GM12865 (cell line): Measurements from ENCODE around the gene OSBPL10.
A peak's percentile ranks its signal among the peaks of the same experiment; 100 is the strongest.

Experiments
- DNase-seq: peaks from one replicate; pipeline ENCODE4 v3.0.0; 2010; ENCODE audit warnings: low read depth
- H3K4me3 ChIP-seq: 2 replicates; pipeline ENCODE4 v1.5.1; 2011; ENCODE audit warnings: mild to moderate bottlenecking, low read depth, low read length, control low read depth
- TF ChIP-seq, protein P1 (sequence below): IDR thresholded peaks from 2 replicates; pipeline ENCODE4 v1.5.1; 2011; ENCODE audit warnings: low read length, control low read depth, low read depth, inconsistent platforms; ENCODE audit not compliant: insufficient read depth; ENCODE audit errors: missing control alignments

Gene OSBPL10

DNA sequence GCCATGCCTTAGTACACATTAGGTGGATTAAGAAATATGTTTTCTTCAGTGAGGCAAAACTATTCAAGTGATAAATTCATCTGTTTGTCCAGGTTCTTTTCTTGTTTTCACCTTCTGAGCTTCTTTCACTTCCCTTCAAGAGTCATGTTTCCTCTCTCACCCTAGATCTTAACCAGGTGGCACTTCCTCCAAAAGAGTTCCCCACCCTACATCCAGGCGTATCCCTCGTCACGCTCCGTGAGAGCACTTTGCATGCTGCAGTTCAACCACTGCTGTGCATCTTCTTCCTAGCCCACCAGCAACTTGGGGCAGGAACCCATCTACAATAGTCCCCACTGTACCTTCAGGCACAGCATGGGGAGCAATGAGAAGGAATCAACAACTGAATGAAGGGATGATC, 28.9 kb downstream of the OSBPL10 start:
- peak; percentile 72 for DNase-seq
- TF ChIP-seq, protein P1, sequence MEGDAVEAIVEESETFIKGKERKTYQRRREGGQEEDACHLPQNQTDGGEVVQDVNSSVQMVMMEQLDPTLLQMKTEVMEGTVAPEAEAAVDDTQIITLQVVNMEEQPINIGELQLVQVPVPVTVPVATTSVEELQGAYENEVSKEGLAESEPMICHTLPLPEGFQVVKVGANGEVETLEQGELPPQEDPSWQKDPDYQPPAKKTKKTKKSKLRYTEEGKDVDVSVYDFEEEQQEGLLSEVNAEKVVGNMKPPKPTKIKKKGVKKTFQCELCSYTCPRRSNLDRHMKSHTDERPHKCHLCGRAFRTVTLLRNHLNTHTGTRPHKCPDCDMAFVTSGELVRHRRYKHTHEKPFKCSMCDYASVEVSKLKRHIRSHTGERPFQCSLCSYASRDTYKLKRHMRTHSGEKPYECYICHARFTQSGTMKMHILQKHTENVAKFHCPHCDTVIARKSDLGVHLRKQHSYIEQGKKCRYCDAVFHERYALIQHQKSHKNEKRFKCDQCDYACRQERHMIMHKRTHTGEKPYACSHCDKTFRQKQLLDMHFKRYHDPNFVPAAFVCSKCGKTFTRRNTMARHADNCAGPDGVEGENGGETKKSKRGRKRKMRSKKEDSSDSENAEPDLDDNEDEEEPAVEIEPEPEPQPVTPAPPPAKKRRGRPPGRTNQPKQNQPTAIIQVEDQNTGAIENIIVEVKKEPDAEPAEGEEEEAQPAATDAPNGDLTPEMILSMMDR = no peak
- H3K4me3 ChIP-seq = no peak overlapping the region

DNA sequence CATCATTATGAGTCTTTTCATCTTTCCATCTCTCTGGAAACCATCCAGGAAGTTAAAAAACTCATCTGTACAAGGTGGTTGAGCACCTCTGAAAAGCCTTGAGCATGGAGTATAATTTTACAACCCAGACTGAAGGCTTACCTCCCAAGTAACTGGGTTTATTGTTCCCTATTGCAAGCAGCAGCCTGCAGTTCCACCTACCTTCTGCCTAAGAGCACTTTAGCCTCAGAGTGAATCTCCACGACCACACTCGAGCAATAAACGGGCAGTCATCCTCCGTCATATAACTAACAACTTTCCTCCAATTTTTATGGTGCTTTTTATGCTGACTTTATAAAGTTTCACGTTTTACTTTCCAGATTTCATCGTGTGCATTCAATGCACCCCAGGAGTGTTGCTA, 32.8 kb downstream of the OSBPL10 start:
- DNase-seq = no peak
- no peak overlapping the region for H3K4me3 ChIP-seq

DNA sequence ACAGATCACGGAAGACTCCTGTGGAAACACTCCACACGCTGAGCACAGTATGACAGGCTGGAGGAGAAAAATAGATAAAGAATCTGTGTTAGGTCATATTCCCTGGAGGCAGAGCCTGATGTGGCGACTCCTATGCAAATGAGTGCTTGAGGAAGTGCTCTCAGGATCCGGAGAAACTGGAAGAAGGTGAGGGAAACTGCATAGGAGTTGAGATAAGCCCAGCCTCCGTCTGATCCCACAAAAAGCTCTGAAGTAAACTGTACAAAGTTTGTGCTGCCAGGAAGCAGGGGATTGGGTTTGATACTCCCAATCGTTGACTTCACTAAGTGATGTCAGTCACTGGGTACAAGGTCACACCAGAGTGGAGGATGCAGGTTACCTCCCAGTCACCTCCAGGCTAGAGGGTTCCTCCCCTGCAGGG, 33.4 kb downstream of the OSBPL10 start:
- TF ChIP-seq, protein P1 = no peak
- no peak overlapping the region for H3K4me3 ChIP-seq
- no peak for DNase-seq

More for the DNA sequence above, 32.8 kb downstream of the OSBPL10 start:
- TF ChIP-seq, protein P1 = no peak

DNA sequence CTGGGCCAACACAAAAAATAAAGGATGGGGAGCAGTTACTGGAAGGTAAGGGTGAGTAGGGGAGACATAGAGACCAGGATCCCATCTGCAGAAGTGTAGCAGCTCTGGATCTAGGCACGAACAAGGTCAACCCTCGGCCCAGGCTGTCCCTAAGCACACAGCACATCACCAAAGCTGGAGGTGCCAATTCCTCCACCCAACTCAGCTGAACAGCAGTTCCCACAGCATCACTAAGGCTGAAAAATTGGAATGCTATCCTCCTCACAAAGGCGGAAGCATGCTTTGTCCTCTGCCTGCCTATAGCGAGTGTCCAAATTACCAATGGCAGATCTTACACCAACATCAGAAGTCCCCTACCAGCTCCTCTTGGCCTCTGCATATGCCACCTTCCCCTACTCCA, 33.9 kb downstream of the OSBPL10 start:
- TF ChIP-seq, protein P1 = no peak
- DNase-seq = no peak
- H3K4me3 ChIP-seq = no peak overlapping the region

DNA sequence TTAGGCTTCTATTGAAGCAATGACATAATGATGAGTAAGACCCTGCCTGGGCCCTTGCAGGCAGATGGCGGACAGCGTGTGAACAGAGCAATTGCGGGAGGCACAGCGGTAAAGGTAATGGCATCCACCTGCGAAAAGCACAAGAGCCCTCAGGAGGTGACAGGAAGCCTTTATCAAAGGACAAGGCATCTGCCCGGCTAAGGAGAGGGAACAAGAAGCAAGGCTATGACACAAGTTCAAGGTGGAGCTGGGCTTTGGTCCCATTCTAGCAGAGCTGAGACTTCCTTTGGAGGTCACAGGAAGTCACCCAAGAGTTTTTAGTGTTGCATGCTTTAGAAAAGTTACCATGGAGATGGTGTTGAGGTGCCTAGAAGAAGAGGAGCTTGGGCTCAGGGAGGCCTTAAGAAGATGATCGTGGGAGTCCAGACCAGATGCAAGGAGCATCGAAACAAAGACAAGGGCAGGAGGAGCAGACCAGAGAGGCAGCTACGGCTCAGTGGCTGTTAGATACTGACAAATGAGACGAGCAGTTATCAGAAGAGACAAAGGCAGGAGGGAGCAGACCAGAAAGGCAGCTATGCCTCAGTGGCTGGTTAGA, 34.5 kb downstream of the OSBPL10 start:
- H3K4me3 ChIP-seq = no peak overlapping the region
- DNase-seq = peak; percentile 46
- TF ChIP-seq, protein P1 = no peak

DNA sequence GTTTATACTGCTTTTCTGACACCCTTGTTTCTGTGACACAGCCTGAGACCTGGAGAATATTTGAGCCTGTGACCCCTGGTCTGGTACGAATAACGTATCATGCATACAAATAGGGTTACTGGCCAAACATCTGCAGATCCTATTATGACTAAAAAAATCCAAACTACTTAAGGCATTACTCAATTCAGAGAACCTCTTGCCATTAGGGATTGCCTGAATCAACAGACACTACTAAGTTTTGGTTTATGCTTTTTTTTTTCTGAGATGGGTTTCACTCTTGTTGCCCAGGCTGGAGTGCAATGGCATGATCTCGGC, 35.4 kb downstream of the OSBPL10 start:
- TF ChIP-seq, protein P1 = no peak
- DNase-seq = no peak
- no peak overlapping the region for H3K4me3 ChIP-seq

DNA sequence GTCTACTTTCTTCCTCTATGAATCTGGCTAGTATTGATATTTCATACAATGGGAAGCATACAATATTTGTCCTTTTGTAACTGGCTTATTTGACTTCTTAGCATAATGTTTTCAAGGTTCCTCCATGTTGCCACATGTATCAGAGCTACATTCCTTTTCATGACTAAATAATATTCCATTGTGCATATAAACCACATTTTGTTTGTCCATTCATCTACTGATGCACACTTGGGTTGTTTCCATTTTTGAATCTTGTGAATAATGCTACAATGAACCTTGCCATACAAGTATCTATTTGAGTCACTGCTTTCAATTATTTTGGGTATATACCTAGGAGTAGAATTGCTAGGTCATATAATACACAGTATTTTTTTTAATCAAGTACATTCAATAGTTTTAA, 38.0 kb downstream of the OSBPL10 start:
- no peak for DNase-seq
- TF ChIP-seq, protein P1 = no peak
- no peak overlapping the region for H3K4me3 ChIP-seq
